HepG2 (cell line): ENCODE results near the gene CAMK2G. TPM values are rescaled to one million over a fixed set of nuclear protein-coding genes. Genes with fewer than 3 reads are reported as not detected.

Experiments used
- BATF2 ChIP-seq: sonication (generic); formaldehyde crosslinking; IDR thresholded peaks from 2 replicates; pipeline ENCODE4 v1.8.0; 2022; ENCODE audit warnings: mild to moderate bottlenecking, missing genetic modification reagents, moderate library complexity
- MAX ChIP-seq: IDR thresholded peaks from 2 replicates; pipeline ENCODE4 v1.6.1; 2012; ENCODE audit warnings: inconsistent platforms
- MAZ ChIP-seq, 2 experiments: sonication (generic) in 1 of 2; formaldehyde crosslinking in 1 of 2; IDR thresholded peaks; 2 replicates each; pipeline versions ENCODE4 v1.5.0 to v1.6.1; 2012 to 2020; ENCODE audit warnings: low read depth in 2 of 2, mild to moderate bottlenecking in 2 of 2, borderline replicate concordance in 1 of 2, improper control_type of control experiment in 1 of 2, low read length in 1 of 2, missing genetic modification reagents in 1 of 2, moderate library complexity in 1 of 2
- NR1H2 ChIP-seq: sonication (generic); formaldehyde crosslinking; IDR thresholded peaks from 2 replicates; pipeline ENCODE4 v1.8.1; 2022; ENCODE audit warnings: low read depth, missing genetic modification reagents, borderline replicate concordance
- SIN3B ChIP-seq: fragments of 150-350 bp; IDR thresholded peaks from 2 replicates; pipeline ENCODE4 v1.6.1; 2014; ENCODE audit warnings: low read length
- SRY ChIP-seq: sonication (generic); formaldehyde crosslinking; IDR thresholded peaks from 2 replicates; pipeline ENCODE4 v1.8.0; 2022; ENCODE audit warnings: mild to moderate bottlenecking, missing genetic modification reagents
- TFE3 ChIP-seq: IDR thresholded peaks from 2 replicates; pipeline ENCODE4 v1.6.1; 2016
- TRIM24 ChIP-seq: sonication (generic); formaldehyde crosslinking; IDR thresholded peaks from 2 replicates; pipeline ENCODE4 v1.8.0; 2022; ENCODE audit warnings: mild to moderate bottlenecking, missing genetic modification reagents
- ZBTB37 ChIP-seq: sonication (generic); formaldehyde crosslinking; IDR thresholded peaks from 2 replicates; pipeline ENCODE4 v1.4.0; 2020; ENCODE audit warnings: mild to moderate bottlenecking, missing genetic modification reagents
- ZMAT5 ChIP-seq: sonication (generic); formaldehyde crosslinking; IDR thresholded peaks from 2 replicates; pipeline ENCODE4 v1.5.0; 2020; ENCODE audit warnings: mild to moderate bottlenecking, low read depth, missing genetic modification reagents, borderline replicate concordance
- ZNF44 ChIP-seq: sonication (generic); formaldehyde crosslinking; IDR thresholded peaks from 2 replicates; pipeline ENCODE4 v1.5.1; 2020; ENCODE audit warnings: mild to moderate bottlenecking, missing genetic modification reagents
- ZNF530 ChIP-seq: sonication (generic); formaldehyde crosslinking; IDR thresholded peaks from 2 replicates; pipeline ENCODE4 v1.5.0; 2020; ENCODE audit warnings: low read depth, mild to moderate bottlenecking, missing genetic modification reagents
- ZNF564 ChIP-seq: sonication (generic); formaldehyde crosslinking; IDR thresholded peaks from 2 replicates; pipeline ENCODE4 v1.8.1; 2023; ENCODE audit warnings: mild to moderate bottlenecking, missing genetic modification reagents
- ZNF597 ChIP-seq: sonication (generic); formaldehyde crosslinking; IDR thresholded peaks from 2 replicates; pipeline ENCODE4 v1.5.0; 2020; ENCODE audit warnings: missing genetic modification reagents
- ZNF609 ChIP-seq: sonication (generic); formaldehyde crosslinking; IDR thresholded peaks from 2 replicates; pipeline ENCODE4 v1.4.0; 2020; ENCODE audit warnings: mild to moderate bottlenecking, missing genetic modification reagents, borderline replicate concordance
- ZNF672 ChIP-seq: sonication (generic); formaldehyde crosslinking; IDR thresholded peaks from 2 replicates; pipeline ENCODE4 v1.8.1; 2022; ENCODE audit warnings: missing genetic modification reagents
- ZNF703 ChIP-seq: sonication (generic); formaldehyde crosslinking; IDR thresholded peaks from 2 replicates; pipeline ENCODE4 v1.5.1; 2020; ENCODE audit warnings: missing genetic modification reagents, mild to moderate bottlenecking, moderate library complexity, borderline replicate concordance
- polyA plus RNA-seq, 8 experiments: library from polyadenylated mRNA; depleted of rRNA in 3 of 8; stranded (reverse) in 7 of 8; unstranded in 1 of 8; fragments of >200 nt; fragmentation: Illumina TruSeq in 4 of 8; extraction: Trizol in 4 of 8; gene quantifications; 2 replicates each; pipeline versions ENCODE4 v1.2.1 to v1.2.3, GENCODE V29; 2011 to 2016; ENCODE audit warnings: low read depth in 4 of 8, missing spikeins in 1 of 8, mixed read lengths in 1 of 8; ENCODE audit not compliant: insufficient read depth in 1 of 8
- total RNA-seq, 5 experiments: library from RNA; depleted of rRNA; stranded (reverse); fragments of >200 nt; fragmentation: Illumina TruSeq; extraction: Trizol; gene quantifications; 2 replicates each; pipeline ENCODE4 v1.2.3, GENCODE V29; 2016; ENCODE audit warnings: low read depth in 1 of 5

Gene CAMK2G
- total and polyA plus RNA-seq, 2 of the 13 experiments (the other 11 are each of a cell fraction or from before 2014, with no cell fraction given): 15.9 to 18.8 TPM

GRCh38 chr10:73781879-73782748, 92.2 kb downstream of the CAMK2G start, which contains the start of gene CHCHD1 (continued):
- TF ChIP-seq ZNF609 (CRISPR knock-in tag) (no peak), NR1H2 (0 out of 2 replicates have a peak, but pooled peaks have one; percentile 35), MAZ (IDR thresholded peaks at IDR 0.05; ENCODE audit: borderline replicate concordance, low read depth, low read length) (no peak), MAZ (CRISPR knock-in tag; IDR thresholded peaks at IDR 0.05; ENCODE audit: low read depth) (peak; percentile 76; the same call in 1 of the 2 replicates), ZNF597 (CRISPR knock-in tag) (no peak), ZNF672 (CRISPR knock-in tag) (no peak), ZNF703 (CRISPR knock-in tag) (no peak), MAX (peak; percentile 80), ZMAT5 (no peak), ZNF44 (peak; percentile 71; the same call in 1 of the 2 replicates), ZNF530 (CRISPR knock-in tag) (no peak), SRY (peak; percentile 90; the same call in 1 of the 2 replicates), SIN3B (peak; percentile 66; the same call in 1 of the 2 replicates), TFE3 (peak; percentile 69), BATF2 (no peak), TRIM24 (0 out of 2 replicates have a peak, but pooled peaks have one; percentile 49), ZBTB37 (no peak), ZNF564 (CRISPR knock-in tag) (peak; percentile 76; the same call in 1 of the 2 replicates)
